PFSK-1 (cell line): Measurements from ENCODE around the gene ARHGEF12.

ENCODE experiments used
- FOXP2 ChIP-seq: optimal IDR thresholded peaks from 2 replicates; pipeline ENCODE3; 2011; ENCODE audit warnings: borderline replicate concordance, control low read depth, inconsistent platforms; ENCODE audit not compliant: insufficient read depth; ENCODE audit errors: extremely low read length, extremely low read depth
- POLR2AphosphoS5 ChIP-seq: IDR thresholded peaks from 2 replicates; pipeline ENCODE4 v1.6.1; 2012; ENCODE audit warnings: low read depth, mild to moderate bottlenecking, control low read depth, low read length, moderate library complexity
- SIN3A ChIP-seq: IDR thresholded peaks from 2 replicates; pipeline ENCODE4 v1.6.1; 2012; ENCODE audit warnings: mild to moderate bottlenecking, low read length, moderate library complexity, borderline replicate concordance; ENCODE audit not compliant: insufficient read depth
- TAF1 ChIP-seq: IDR thresholded peaks from 2 replicates; pipeline ENCODE4 v1.6.1; 2012; ENCODE audit warnings: low read length, control low read depth, borderline replicate concordance; ENCODE audit not compliant: insufficient read depth
- TF ChIP-seq, protein P1 (sequence below), 2 experiments: IDR thresholded peaks; 2 replicates each; pipeline versions ENCODE4 v1.6.1 to v1.8.0; 2011 to 2012; ENCODE audit warnings: low read depth in 2 of 2, low read length in 2 of 2, control low read depth in 1 of 2, inconsistent platforms in 1 of 2, mild to moderate bottlenecking in 1 of 2, moderate library complexity in 1 of 2; ENCODE audit not compliant: insufficient read depth in 1 of 2

The ARHGEF12 gene

DNA sequence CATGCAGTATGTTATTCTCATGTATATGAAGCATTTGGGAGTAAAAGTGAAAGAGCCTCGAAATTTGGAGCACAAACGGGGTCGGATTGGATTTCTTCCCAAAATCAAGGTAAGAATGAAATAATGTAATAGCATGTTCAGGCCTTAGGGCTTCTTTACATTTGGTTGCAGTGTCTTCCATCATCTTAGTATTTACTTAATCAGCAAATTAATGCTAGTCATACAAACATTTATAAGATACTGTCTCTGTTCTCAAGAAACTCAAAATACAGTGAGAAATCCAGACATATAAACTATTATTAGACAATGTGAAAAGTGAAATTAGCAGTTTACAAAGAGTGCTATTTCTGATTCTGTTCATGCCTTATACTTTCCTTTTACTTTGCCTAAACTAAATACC is 112.0 kb downstream of the ARHGEF12 start:
- TF ChIP-seq FOXP2 (no peak), POLR2AphosphoS5 (no peak), TAF1 (no peak), SIN3A (no peak)
- TF ChIP-seq, protein P1, sequence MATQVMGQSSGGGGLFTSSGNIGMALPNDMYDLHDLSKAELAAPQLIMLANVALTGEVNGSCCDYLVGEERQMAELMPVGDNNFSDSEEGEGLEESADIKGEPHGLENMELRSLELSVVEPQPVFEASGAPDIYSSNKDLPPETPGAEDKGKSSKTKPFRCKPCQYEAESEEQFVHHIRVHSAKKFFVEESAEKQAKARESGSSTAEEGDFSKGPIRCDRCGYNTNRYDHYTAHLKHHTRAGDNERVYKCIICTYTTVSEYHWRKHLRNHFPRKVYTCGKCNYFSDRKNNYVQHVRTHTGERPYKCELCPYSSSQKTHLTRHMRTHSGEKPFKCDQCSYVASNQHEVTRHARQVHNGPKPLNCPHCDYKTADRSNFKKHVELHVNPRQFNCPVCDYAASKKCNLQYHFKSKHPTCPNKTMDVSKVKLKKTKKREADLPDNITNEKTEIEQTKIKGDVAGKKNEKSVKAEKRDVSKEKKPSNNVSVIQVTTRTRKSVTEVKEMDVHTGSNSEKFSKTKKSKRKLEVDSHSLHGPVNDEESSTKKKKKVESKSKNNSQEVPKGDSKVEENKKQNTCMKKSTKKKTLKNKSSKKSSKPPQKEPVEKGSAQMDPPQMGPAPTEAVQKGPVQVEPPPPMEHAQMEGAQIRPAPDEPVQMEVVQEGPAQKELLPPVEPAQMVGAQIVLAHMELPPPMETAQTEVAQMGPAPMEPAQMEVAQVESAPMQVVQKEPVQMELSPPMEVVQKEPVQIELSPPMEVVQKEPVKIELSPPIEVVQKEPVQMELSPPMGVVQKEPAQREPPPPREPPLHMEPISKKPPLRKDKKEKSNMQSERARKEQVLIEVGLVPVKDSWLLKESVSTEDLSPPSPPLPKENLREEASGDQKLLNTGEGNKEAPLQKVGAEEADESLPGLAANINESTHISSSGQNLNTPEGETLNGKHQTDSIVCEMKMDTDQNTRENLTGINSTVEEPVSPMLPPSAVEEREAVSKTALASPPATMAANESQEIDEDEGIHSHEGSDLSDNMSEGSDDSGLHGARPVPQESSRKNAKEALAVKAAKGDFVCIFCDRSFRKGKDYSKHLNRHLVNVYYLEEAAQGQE (IDR thresholded peaks at IDR 0.05; ENCODE audit: insufficient read depth in 1 of 2, low read depth in 2 of 2, low read length in 2 of 2), result no peak

GRCh38 chr11:120455487-120455886 is 119.3 kb downstream of the ARHGEF12 start:
- TF ChIP-seq, protein P1 (IDR thresholded peaks at IDR 0.05; ENCODE audit: insufficient read depth in 1 of 2, low read depth in 2 of 2, low read length in 2 of 2), result no peak
- TF ChIP-seq FOXP2, result no peak
- TF ChIP-seq POLR2AphosphoS5, result no peak
- no peak for TF ChIP-seq SIN3A
- no peak for TF ChIP-seq TAF1

DNA sequence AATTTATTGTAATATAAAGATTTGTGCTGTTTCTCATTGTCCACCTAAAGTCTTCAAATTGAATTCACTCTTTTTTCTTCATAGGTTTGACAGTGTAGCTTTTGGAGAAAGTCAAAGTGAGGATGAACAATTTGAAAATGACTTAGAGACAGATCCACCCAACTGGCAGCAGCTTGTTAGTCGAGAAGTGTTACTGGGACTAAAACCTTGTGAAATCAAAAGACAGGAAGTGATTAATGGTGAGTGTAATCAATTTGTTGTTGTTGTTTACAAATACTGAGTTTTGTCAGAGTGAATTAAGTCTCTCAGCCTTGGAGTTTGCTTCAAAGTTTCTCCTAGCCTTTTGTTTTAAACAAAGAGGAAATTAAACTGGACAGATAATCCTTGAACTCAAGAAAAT is 121.8 kb downstream of the ARHGEF12 start:
- TF ChIP-seq TAF1 (no peak), POLR2AphosphoS5 (no peak), SIN3A (no peak), FOXP2 (no peak)
- TF ChIP-seq, protein P1 (IDR thresholded peaks at IDR 0.05; ENCODE audit: insufficient read depth in 1 of 2, low read depth in 2 of 2, low read length in 2 of 2), result no peak

- TF ChIP-seq, protein P1 (IDR thresholded peaks at IDR 0.05; ENCODE audit: insufficient read depth in 1 of 2, low read depth in 2 of 2, low read length in 2 of 2), result no peak
Observed at GRCh38 chr11:120462825-120463224, 126.6 kb downstream of the ARHGEF12 start.

DNA sequence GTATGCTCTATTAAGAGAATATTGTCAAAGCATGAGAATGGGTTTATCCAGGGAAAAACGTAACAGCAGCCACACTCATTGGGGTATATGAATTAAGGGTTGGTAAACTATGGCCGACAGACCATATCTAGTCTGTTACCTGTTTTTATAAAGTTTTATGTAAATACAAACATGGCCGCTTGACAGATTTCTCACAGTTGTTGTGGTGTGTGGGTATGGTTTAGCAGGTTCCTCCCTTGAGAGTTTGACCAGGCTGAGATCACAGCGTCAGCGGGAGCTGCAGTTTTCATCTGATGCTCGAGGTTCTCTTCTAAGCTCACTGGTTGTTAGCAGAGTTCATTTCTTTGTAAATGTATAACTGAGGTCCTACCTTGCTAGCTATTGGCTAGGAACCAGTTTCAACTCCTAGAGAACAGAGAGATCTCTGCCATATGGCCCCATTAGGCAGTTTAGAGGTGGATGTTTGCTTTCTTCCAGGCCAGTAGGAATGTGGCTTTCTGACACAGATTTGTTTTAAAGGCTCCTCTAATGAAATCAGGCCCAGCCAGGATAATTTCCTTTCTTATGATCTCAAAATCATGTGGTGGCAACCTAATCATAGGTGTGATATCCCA is 129.8 kb downstream of the ARHGEF12 start:
- TF ChIP-seq, protein P1 (IDR thresholded peaks at IDR 0.05; ENCODE audit: insufficient read depth in 1 of 2, low read depth in 2 of 2, low read length in 2 of 2), result no peak
- no peak for TF ChIP-seq FOXP2
- no peak for TF ChIP-seq SIN3A
- no peak for TF ChIP-seq POLR2AphosphoS5
- no peak for TF ChIP-seq TAF1
